GM12801 (cell line): ENCODE results near the gene TNC.

ENCODE experiments used
- CTCF ChIP-seq: IDR thresholded peaks from one replicate; pipeline ENCODE4 v1.5.1; 2011; ENCODE audit warnings: control low read depth; ENCODE audit not compliant: insufficient read length; ENCODE audit errors: extremely low read depth

Gene TNC

GRCh38 chr9:115008536-115009270 is 109.3 kb downstream of the TNC start:
- TF ChIP-seq CTCF, result no peak

DNA sequence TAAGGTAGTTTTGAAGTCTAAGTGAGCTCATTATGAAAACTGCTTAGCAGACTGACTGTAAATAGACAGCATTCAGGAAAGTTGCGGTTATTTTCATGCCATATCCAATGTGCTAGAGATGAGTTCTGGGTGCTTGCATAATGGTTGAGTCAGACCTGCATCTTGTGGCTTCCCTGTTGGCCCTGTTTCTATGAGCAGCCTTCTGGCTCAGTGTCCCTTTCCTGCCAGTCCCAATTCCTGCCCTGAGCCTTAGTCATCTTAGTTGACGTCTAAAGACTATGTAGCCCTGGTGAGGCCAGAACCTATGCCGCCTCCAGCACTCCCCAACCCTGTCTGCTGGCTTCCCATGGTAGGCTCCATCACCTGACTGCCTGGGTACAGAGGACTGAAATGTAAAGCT is 111.3 kb downstream of the TNC start:
- TF ChIP-seq CTCF, result no peak

GRCh38 chr9:115005322-115005721 is 112.6 kb downstream of the TNC start:
- TF ChIP-seq CTCF, result no peak

- TF ChIP-seq CTCF, result no peak
Observed at GRCh38 chr9:115004545-115004944, 113.4 kb downstream of the TNC start.

- TF ChIP-seq CTCF, result no peak
Observed at GRCh38 chr9:115002371-115003120, 115.4 kb downstream of the TNC start.

- no peak for TF ChIP-seq CTCF
Observed at GRCh38 chr9:115000217-115000639, 117.7 kb downstream of the TNC start.

GRCh38 chr9:114998326-114998725 is 119.6 kb downstream of the TNC start:
- TF ChIP-seq CTCF, result no peak
